SK-N-SH (cell line): Measurements from ENCODE around the gene MRNIP. TPM values are rescaled to one million over a fixed set of nuclear protein-coding genes. Genes with fewer than 3 reads are reported as not detected.

ENCODE experiments used
- CTCF ChIA-PET: fragments of 300-600, 350-600 bp; formaldehyde crosslinking; extraction: SDS; loops from one replicate; lab custom pipeline; 2021; lab: Yijun Ruan, JAX
- POLR2A ChIA-PET: fragments of 350-600 bp; sonication (Branson Sonifier 250); formaldehyde crosslinking; extraction: SDS; loops from one replicate; lab custom pipeline; 2020; ENCODE audit warnings: antibody characterized with exemption, inconsistent platforms; lab: Yijun Ruan, JAX
- DNase-seq: peaks from one replicate; pipeline ENCODE4 v3.0.0; 2012
- H2AFZ ChIP-seq: fragments of 200-600 bp; sonication (generic); 2 replicates; pipeline ENCODE4 v1.8.1; 2016; ENCODE audit warnings: antibody characterized with exemption, mild to moderate bottlenecking, low read depth
- H3F3A ChIP-seq: fragments of 200-600 bp; sonication (generic); replicated peaks from 2 replicates; pipeline ENCODE3; 2016; ENCODE audit warnings: antibody characterized with exemption, mild to moderate bottlenecking; ENCODE audit not compliant: insufficient read depth
- H3K27ac ChIP-seq, 2 experiments: fragments of 200-500 bp in 1 of 2; fragments of 200-600 bp in 1 of 2; sonication (Bioruptor generic) in 1 of 2; sonication (generic), shearing (Covaris generic) in 1 of 2; 2 replicates each; pipeline versions ENCODE4 v1.5.1 to v1.6.1; 2014 to 2016; ENCODE audit warnings: low read depth in 2 of 2, inconsistent platforms in 1 of 2, low read length in 1 of 2, mild to moderate bottlenecking in 1 of 2, mixed read lengths in 1 of 2
- H3K27me3 ChIP-seq: fragments of 200-600 bp; sonication (generic), shearing (Covaris generic); 2 replicates; pipeline ENCODE4 v1.6.1; 2016; ENCODE audit warnings: mixed run types; ENCODE audit not compliant: insufficient read depth
- H3K36me3 ChIP-seq, 2 experiments: fragments of 200-500 bp in 1 of 2; fragments of 200-600 bp in 1 of 2; sonication (Bioruptor generic) in 1 of 2; sonication (generic) in 1 of 2; replicated peaks in 1 of 2; 2 replicates each; pipeline versions ENCODE3 to v1.5.1; 2014 to 2016; ENCODE audit warnings: low read length in 1 of 2, mild to moderate bottlenecking in 1 of 2; ENCODE audit not compliant: insufficient read depth in 2 of 2, control insufficient read depth in 1 of 2
- H3K4me1 ChIP-seq, 2 experiments: fragments of 200-500 bp in 1 of 2; fragments of 200-600 bp in 1 of 2; sonication (Bioruptor generic) in 1 of 2; sonication (generic), shearing (Covaris generic) in 1 of 2; 2 replicates each; pipeline versions ENCODE4 v1.5.1 to v1.6.1; 2014 to 2016; ENCODE audit warnings: low read depth in 1 of 2, low read length in 1 of 2, mixed run types in 1 of 2; ENCODE audit not compliant: insufficient read depth in 2 of 2, control insufficient read depth in 1 of 2
- H3K4me2 ChIP-seq: fragments of 200-600 bp; sonication (generic), shearing (Covaris generic); 2 replicates; pipeline ENCODE4 v1.6.1; 2017; ENCODE audit warnings: mixed run types
- H3K4me3 ChIP-seq, 2 experiments: fragments of 200-500 bp in 1 of 2; fragments of 200-600 bp in 1 of 2; sonication (Bioruptor generic) in 1 of 2; sonication (generic), shearing (Covaris generic) in 1 of 2; 2 replicates each; pipeline versions ENCODE4 v1.5.1 to v1.8.1; 2014 to 2016; ENCODE audit warnings: low read depth in 2 of 2, inconsistent platforms in 1 of 2, low read length in 1 of 2, mild to moderate bottlenecking in 1 of 2, mixed read lengths in 1 of 2, moderate library complexity in 1 of 2
- H3K79me2 ChIP-seq: fragments of 200-600 bp; sonication (generic); 2 replicates; pipeline ENCODE4 v1.8.1; 2017; ENCODE audit warnings: mild to moderate bottlenecking; ENCODE audit not compliant: insufficient read depth
- H3K9ac ChIP-seq: fragments of 200-600 bp; sonication (generic); 2 replicates; pipeline ENCODE4 v1.6.1; 2017; ENCODE audit warnings: mixed run types
- H3K9me2 ChIP-seq: fragments of 200-600 bp; sonication (generic); 2 replicates; pipeline ENCODE4 v1.6.1; 2017; ENCODE audit warnings: mixed run types
- H3K9me3 ChIP-seq: fragments of 200-600 bp; sonication (generic); 2 replicates; pipeline ENCODE4 v1.6.1; 2017; ENCODE audit warnings: mixed run types, mild to moderate bottlenecking, moderate library complexity
- H4K20me1 ChIP-seq: fragments of 200-600 bp; sonication (generic); 2 replicates; pipeline ENCODE4 v1.6.1; 2017; ENCODE audit warnings: mild to moderate bottlenecking, mixed run types; ENCODE audit not compliant: insufficient read depth
- GATA2 ChIP-seq: sonication (generic); formaldehyde crosslinking; IDR thresholded peaks from 2 replicates; pipeline ENCODE4 v1.5.0; 2020; ENCODE audit warnings: mild to moderate bottlenecking, missing genetic modification reagents
- NFIC ChIP-seq: IDR thresholded peaks from 2 replicates; pipeline ENCODE4 v1.4.0; 2012; ENCODE audit warnings: borderline replicate concordance
- NRF1 ChIP-seq: IDR thresholded peaks from 2 replicates; pipeline ENCODE4 v1.6.1; 2012; ENCODE audit warnings: low read depth, mild to moderate bottlenecking, low read length
- RXRA ChIP-seq: IDR thresholded peaks from 2 replicates; pipeline ENCODE4 v1.4.0; 2012; ENCODE audit warnings: low read depth, mild to moderate bottlenecking, borderline replicate concordance
- SMC3 ChIP-seq: IDR thresholded peaks from 2 replicates; pipeline ENCODE4 v1.6.1; 2012; ENCODE audit warnings: low read depth, low read length, improper control_type of control experiment
- WGBS: methylation state at CpG from one replicate; pipeline ENCODE4 v1.1.6; 2017; ENCODE audit warnings: low lambda C conversion rate; 5-methylcytosine and 5-hydroxymethylcytosine counted together
- polyA plus RNA-seq, 3 experiments: library from polyadenylated mRNA; depleted of rRNA; stranded (reverse); fragments of >200 nt; gene quantifications; 2 replicates each; pipeline ENCODE4 v1.2.3, GENCODE V29; 2012
- TF ChIP-seq, protein P1 (sequence below): IDR thresholded peaks from 2 replicates; pipeline ENCODE4 v1.4.0; 2012; ENCODE audit warnings: low read depth
- TF ChIP-seq, protein P2 (sequence below): fragments of 150-350 bp; IDR thresholded peaks from 2 replicates; pipeline ENCODE4 v1.6.1; 2016; ENCODE audit warnings: mild to moderate bottlenecking, low read depth, low read length

Gene MRNIP
- polyA plus RNA-seq, 1 of the 3 experiments (the other 2 are of a cell fraction) = 32.8 TPM

GRCh38 chr5:179867079-179867465, 8.5 kb upstream of the MRNIP start:
- Histone ChIP-seq H3K27me3 (no peaks in the 10 kb centered on the region), H3K4me1 (no peaks in the 10 kb centered on the region), H4K20me1 (no peaks in the 10 kb centered on the region), H2AFZ (no peak overlapping the region), H3K9me2 (no peaks in the 10 kb centered on the region), H3K4me3 (no peak overlapping the region), H3K4me2 (no peak overlapping the region), H3K79me2 (no peaks in the 10 kb centered on the region), H3K9me3 (no peaks in the 10 kb centered on the region), H3F3A (no peaks in the 10 kb centered on the region), H3K9ac (no peak overlapping the region), H3K27ac (no peak overlapping the region), H3K36me3 (peaks cover 22 to 72% of the 10 kb centered on the region in 2 experiments)
- DNase-seq = peak; percentile 16
- WGBS = 100% methylated on average over 6 of the region's 6 CpGs
- CTCF ChIA-PET = interaction anchor here (1.0 to 1.4 kb wide), 2 partner anchors 47 to 223 kb away, joined by 4 read pairs; partner anchors contain the start of gene SQSTM1
- no peak for TF ChIP-seq NFIC
- TF ChIP-seq, protein P1, sequence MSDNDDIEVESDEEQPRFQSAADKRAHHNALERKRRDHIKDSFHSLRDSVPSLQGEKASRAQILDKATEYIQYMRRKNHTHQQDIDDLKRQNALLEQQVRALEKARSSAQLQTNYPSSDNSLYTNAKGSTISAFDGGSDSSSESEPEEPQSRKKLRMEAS = no peak
- no peak for TF ChIP-seq RXRA
- TF ChIP-seq NRF1 = no peak
- TF ChIP-seq, protein P2, sequence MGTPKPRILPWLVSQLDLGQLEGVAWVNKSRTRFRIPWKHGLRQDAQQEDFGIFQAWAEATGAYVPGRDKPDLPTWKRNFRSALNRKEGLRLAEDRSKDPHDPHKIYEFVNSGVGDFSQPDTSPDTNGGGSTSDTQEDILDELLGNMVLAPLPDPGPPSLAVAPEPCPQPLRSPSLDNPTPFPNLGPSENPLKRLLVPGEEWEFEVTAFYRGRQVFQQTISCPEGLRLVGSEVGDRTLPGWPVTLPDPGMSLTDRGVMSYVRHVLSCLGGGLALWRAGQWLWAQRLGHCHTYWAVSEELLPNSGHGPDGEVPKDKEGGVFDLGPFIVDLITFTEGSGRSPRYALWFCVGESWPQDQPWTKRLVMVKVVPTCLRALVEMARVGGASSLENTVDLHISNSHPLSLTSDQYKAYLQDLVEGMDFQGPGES = no peak
- POLR2A ChIA-PET = no interaction called here

- WGBS = 90% methylated on average over 14 of the region's 21 CpGs
- DNase-seq = peak; percentile 45
- Histone ChIP-seq H3K4me3 (no peak overlapping the region), H2AFZ (no peak overlapping the region), H3K4me1 (no peaks in the 10 kb centered on the region), H3K27me3 (no peaks in the 10 kb centered on the region), H4K20me1 (no peaks in the 10 kb centered on the region), H3F3A (no peaks in the 10 kb centered on the region), H3K79me2 (no peaks in the 10 kb centered on the region), H3K9me2 (no peaks in the 10 kb centered on the region), H3K27ac (no peak overlapping the region), H3K4me2 (no peak overlapping the region), H3K9ac (no peak overlapping the region), H3K36me3 (peaks cover 23 to 70% of the 10 kb centered on the region in 2 experiments), H3K9me3 (no peaks in the 10 kb centered on the region)
- ChIA-PET POLR2A (interaction anchor here (0.5 kb wide), 1 partner anchor 1002 kb away, joined by 4 read pairs; no protein-coding TSS in a partner anchor), CTCF (interaction anchor here (1.0 to 1.4 kb wide), 2 partner anchors 46 to 224 kb away, joined by 4 read pairs; partner anchors contain the start of gene SQSTM1)
- TF ChIP-seq SMC3 (peak; percentile 11; the same call in 1 of the 2 replicates), GATA2 (no peak)
Measured at GRCh38 chr5:179866241-179867078, 7.8 kb upstream of the MRNIP start.
